OCI-LY7 (cell line): ENCODE measurements around the gene MXRA8. TPM values are rescaled to one million over a fixed set of nuclear protein-coding genes. Genes with fewer than 3 reads are reported as not detected.

ENCODE experiments used
- BruUV-seq: library from RNA; stranded (reverse); fragments of 400-500 nt; replicated peaks from 2 replicates; lab custom pipeline; 2021; lab: Mats Ljungman, UMichigan
- CTCF ChIA-PET: fragments of 300-600 bp; sonication (Branson Sonifier 250); formaldehyde crosslinking; loops from one replicate; lab custom pipeline; 2022; ENCODE audit warnings: antibody characterized with exemption; ENCODE audit not compliant: unreplicated experiment; lab: Charles Lee
- POLR2A ChIA-PET: fragments of 300-600 bp; sonication (Branson Sonifier 250); formaldehyde crosslinking; loops from one replicate; lab custom pipeline; 2022; ENCODE audit warnings: antibody characterized with exemption; lab: Charles Lee
- DNase-seq: peaks from one replicate; pipeline ENCODE4 v3.0.0-alpha.2; 2015; ENCODE audit warnings: low spot score
- H2AFZ ChIP-seq: fragments of 200-600 bp; sonication (generic), shearing (Covaris generic); 2 replicates; pipeline ENCODE4 v1.6.1; 2014; ENCODE audit warnings: mild to moderate bottlenecking, antibody characterized with exemption, low read length, moderate library complexity
- H3K27ac ChIP-seq: fragments of 200-600 bp; sonication (generic); 2 replicates; pipeline ENCODE4 v1.5.1; 2014; ENCODE audit warnings: mixed run types, low read depth, mild to moderate bottlenecking, moderate library complexity, low read length, inconsistent platforms; ENCODE audit not compliant: poor library complexity, severe bottlenecking
- H3K36me3 ChIP-seq: fragments of 200-600 bp; sonication (generic); 2 replicates; pipeline ENCODE4 v1.6.1; 2014; ENCODE audit warnings: mild to moderate bottlenecking, antibody characterized with exemption, low read length, moderate library complexity, mixed read lengths; ENCODE audit not compliant: insufficient read depth
- H3K4me1 ChIP-seq: fragments of 200-600 bp; sonication (generic); 2 replicates; pipeline ENCODE4 v1.5.1; 2014; ENCODE audit warnings: mild to moderate bottlenecking, low read length; ENCODE audit not compliant: insufficient read depth, poor library complexity, severe bottlenecking
- H3K4me2 ChIP-seq: fragments of 200-600 bp; sonication (generic); 2 replicates; pipeline ENCODE4 v1.6.1; 2014; ENCODE audit warnings: mild to moderate bottlenecking, low read length
- H3K4me3 ChIP-seq: fragments of 200-600 bp; sonication (generic); 2 replicates; pipeline ENCODE4 v1.5.1; 2014; ENCODE audit warnings: mild to moderate bottlenecking, low read depth, low read length; ENCODE audit not compliant: poor library complexity, severe bottlenecking
- H3K79me2 ChIP-seq: fragments of 200-600 bp; sonication (generic); 2 replicates; pipeline ENCODE4 v1.6.1; 2016; ENCODE audit warnings: low read depth, mild to moderate bottlenecking, low read length, moderate library complexity, mixed read lengths; ENCODE audit not compliant: insufficient read depth
- H3K9me2 ChIP-seq: fragments of 200-600 bp; sonication (generic); 2 replicates; pipeline ENCODE4 v1.6.1; 2016; ENCODE audit warnings: mild to moderate bottlenecking, low read length, mixed read lengths; ENCODE audit not compliant: insufficient read depth
- H3K9me3 ChIP-seq: fragments of 200-600 bp; sonication (generic); 2 replicates; pipeline ENCODE4 v1.6.1; 2014; ENCODE audit warnings: mild to moderate bottlenecking, mixed run types, low read length, mixed read lengths
- H4K20me1 ChIP-seq: fragments of 200-600 bp; sonication (generic); 2 replicates; pipeline ENCODE4 v1.6.1; 2014; ENCODE audit warnings: mild to moderate bottlenecking, antibody characterized with exemption, low read length, moderate library complexity, mixed read lengths; ENCODE audit not compliant: insufficient read depth
- CTCF ChIP-seq: fragments of 200-600 bp; sonication (generic); conservative IDR thresholded peaks from 2 replicates; pipeline ENCODE4 v1.5.1; 2014; ENCODE audit warnings: mild to moderate bottlenecking, antibody characterized with exemption, low read length, moderate library complexity, mixed read lengths
- EZH2phosphoT487 ChIP-seq: fragments of 200-600 bp; sonication (generic); IDR thresholded peaks from 2 replicates; pipeline ENCODE4 v1.6.1; 2018; ENCODE audit warnings: low read depth, borderline replicate concordance, mild to moderate bottlenecking, mixed run types, antibody characterized with exemption, low read length, moderate library complexity, mixed read lengths
- intact Hi-C: fragments of 100-400 bp; cut with micrococcal nuclease; formaldehyde crosslinking; loops from one replicate; pipeline ENCODE4 v1.10.0; 2022; ENCODE audit not compliant: unreplicated experiment
- total RNA-seq, 2 experiments: library from RNA; depleted of rRNA in 1 of 2; stranded (reverse); fragments of >200 nt in 1 of 2; shearing (Covaris generic) in 1 of 2; gene quantifications; 2 replicates each; pipeline ENCODE4 v1.2.3, GENCODE V29; 2014 to 2022

Gene MXRA8
- total RNA-seq, 2 experiments from 2014 or later, result not detected

- H3K4me2 ChIP-seq, result peak within 1 kb of the TSS; percentile 99
- H3K79me2 ChIP-seq, result no peaks in the 10 kb centered on the region; the same call in 1 of the 2 replicates
- DNase-seq, result peak; percentile 95
- H3K4me1 ChIP-seq, result peaks cover 35% of the 10 kb centered on the region
- H4K20me1 ChIP-seq, result peaks cover 5% of the 10 kb centered on the region; the same call in 1 of the 2 replicates
- H3K4me3 ChIP-seq, result peak within 1 kb of the TSS; percentile 90
- intact Hi-C loops, result loop anchor here (1.0 to 5.0 kb wide), 6 partner anchors 17 to 276 kb away; partner anchors contain the start of genes ATAD3B, B3GALT6, C1orf159 and CPTP
- no peaks in the 10 kb centered on the region for H3K9me3 ChIP-seq
- TF ChIP-seq EZH2phosphoT487 (no peak), CTCF (no peak)
- H2AFZ ChIP-seq, result peak within 1 kb of the TSS; percentile 74; the same call in 1 of the 2 replicates
- H3K9me2 ChIP-seq, result no peaks in the 10 kb centered on the region
- POLR2A ChIA-PET, result no interaction called here
- H3K36me3 ChIP-seq, result peaks cover 36% of the 10 kb centered on the region
- peak within 1 kb of the TSS; percentile 88 for H3K27ac ChIP-seq
- no TSS peak for BruUV-seq
- CTCF ChIA-PET, result no interaction called here
Observed at GRCh38 chr1:1307923-1308755, 50.2 kb downstream of the MXRA8 start, which contains the start of the genes ACAP3 and PUSL1. ACAP3 (minus strand) TSS chr1:1307930; CDS start chr1:1307815, 115 bp downstream. PUSL1 (plus strand) TSS chr1:1308597; CDS start chr1:1308644, 47 bp downstream.

GRCh38 chr1:1307261-1307922, 51.0 kb downstream of the MXRA8 start:
- Histone ChIP-seq H3K4me3 (peak overlapping the region; percentile 89), H3K79me2 (no peaks in the 10 kb centered on the region; the same call in 1 of the 2 replicates), H2AFZ (no peak overlapping the region), H3K9me2 (no peaks in the 10 kb centered on the region), H3K27ac (no peak overlapping the region), H3K9me3 (no peaks in the 10 kb centered on the region), H3K4me1 (peaks cover 35% of the 10 kb centered on the region), H4K20me1 (peaks cover 5% of the 10 kb centered on the region; the same call in 1 of the 2 replicates), H3K4me2 (peak overlapping the region; percentile 99), H3K36me3 (peaks cover 29% of the 10 kb centered on the region)
- intact Hi-C loops, result loop anchor here (5.0 kb wide), 3 partner anchors 75 to 275 kb away; partner anchors contain the start of genes B3GALT6, C1orf159 and SDF4
- POLR2A ChIA-PET, result no interaction called here
- no peak for DNase-seq
- CTCF ChIA-PET, result no interaction called here
- TF ChIP-seq EZH2phosphoT487, result no peak
- no peak for TF ChIP-seq CTCF
- no TSS peak for BruUV-seq
